GM12878 (cell line): ENCODE measurements around the gene TFAP2E.

Source experiments
- CBX3 ChIP-seq: fragments of 200-600 bp; sonication (generic); IDR thresholded peaks from 2 replicates; pipeline ENCODE4 v1.6.1; 2016; ENCODE audit warnings: low read depth, borderline replicate concordance
- EZH2 ChIP-seq: IDR thresholded peaks from 2 replicates; pipeline ENCODE4 v1.6.1; 2012; ENCODE audit warnings: low read depth, mild to moderate bottlenecking, control low read depth, inconsistent platforms, low read length, borderline replicate concordance; ENCODE audit not compliant: control insufficient read depth
- GABPA ChIP-seq: IDR thresholded peaks from 2 replicates; pipeline ENCODE4 v1.6.1; 2014; ENCODE audit warnings: antibody characterized with exemption, low read depth, mild to moderate bottlenecking, inconsistent platforms
- POLR2A ChIP-seq: IDR thresholded peaks from 2 replicates; pipeline ENCODE4 v1.6.1; 2011; ENCODE audit warnings: low read depth, mild to moderate bottlenecking, low read length
- POLR2AphosphoS5 ChIP-seq: IDR thresholded peaks from 2 replicates; pipeline ENCODE4 v1.6.1; 2011; ENCODE audit warnings: mild to moderate bottlenecking, low read length, inconsistent platforms
- RAD21 ChIP-seq: IDR thresholded peaks from 2 replicates; pipeline ENCODE4 v1.6.1; 2011; ENCODE audit warnings: mild to moderate bottlenecking, low read depth, low read length, moderate library complexity; ENCODE audit not compliant: insufficient read depth
- TBL1XR1 ChIP-seq: IDR thresholded peaks from 2 replicates; pipeline ENCODE4 v1.6.1; 2012; ENCODE audit warnings: low read depth, low read length, improper control_type of control experiment
- YBX1 ChIP-seq: fragments of 450-650 bp; IDR thresholded peaks from 2 replicates; pipeline ENCODE4 v1.6.1; 2016; ENCODE audit warnings: antibody characterized with exemption
- TF ChIP-seq, protein P1 (sequence below), 3 experiments: IDR thresholded peaks in 2 of 3; conservative IDR thresholded peaks in 1 of 3; 2 replicates each; pipeline ENCODE4 v1.5.1; 2011; ENCODE audit warnings: low read depth in 3 of 3, low read length in 3 of 3, mild to moderate bottlenecking in 3 of 3, control low read depth in 2 of 3, moderate library complexity in 2 of 3, inconsistent platforms in 1 of 3, mixed read lengths in 1 of 3; ENCODE audit not compliant: control insufficient read depth in 2 of 3, insufficient read depth in 1 of 3; ENCODE audit errors: extremely low read depth in 1 of 3

DNA sequence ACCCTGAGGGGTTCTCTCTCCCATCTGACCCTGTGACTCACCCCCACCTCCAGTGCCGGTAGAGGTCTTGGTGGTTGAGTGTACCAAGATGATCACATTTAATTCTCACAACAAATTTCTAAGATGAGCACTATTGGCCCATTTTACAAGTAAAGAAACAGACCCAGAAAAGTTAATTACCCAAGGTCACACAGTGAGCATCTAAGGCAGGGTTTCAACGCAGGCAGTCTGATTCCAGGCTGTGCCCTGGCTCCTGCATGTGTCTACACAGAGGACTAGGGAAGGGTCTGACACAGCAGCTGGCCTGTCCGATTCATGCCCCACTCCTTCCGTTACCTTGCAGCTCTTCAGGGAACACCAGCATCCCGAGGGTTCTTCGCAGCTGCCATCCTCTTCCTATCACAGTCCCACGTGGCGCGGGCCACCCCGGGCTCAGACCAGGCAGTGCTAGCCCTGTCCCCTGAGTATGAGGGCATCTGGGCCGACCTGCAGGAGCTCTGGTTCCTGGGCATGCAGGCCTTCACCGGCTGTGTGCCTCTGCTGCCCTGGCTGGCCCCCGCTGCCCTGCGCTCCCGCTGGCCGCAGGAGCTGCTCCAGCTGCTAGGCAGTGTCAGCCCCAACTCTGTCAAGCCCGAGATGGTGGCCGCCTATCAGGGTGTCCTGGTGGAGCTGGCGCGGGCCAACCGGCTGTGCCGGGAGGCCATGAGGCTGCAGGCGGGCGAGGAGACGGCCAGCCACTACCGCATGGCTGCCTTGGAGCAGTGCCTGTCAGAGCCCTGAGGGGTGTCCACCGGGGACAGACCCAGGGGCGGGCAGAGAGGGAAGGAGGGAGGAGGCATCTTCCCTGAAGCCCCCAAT, 8.0 kb upstream of the TFAP2E start:
- TF ChIP-seq TBL1XR1 = no peak
- TF ChIP-seq, protein P1, sequence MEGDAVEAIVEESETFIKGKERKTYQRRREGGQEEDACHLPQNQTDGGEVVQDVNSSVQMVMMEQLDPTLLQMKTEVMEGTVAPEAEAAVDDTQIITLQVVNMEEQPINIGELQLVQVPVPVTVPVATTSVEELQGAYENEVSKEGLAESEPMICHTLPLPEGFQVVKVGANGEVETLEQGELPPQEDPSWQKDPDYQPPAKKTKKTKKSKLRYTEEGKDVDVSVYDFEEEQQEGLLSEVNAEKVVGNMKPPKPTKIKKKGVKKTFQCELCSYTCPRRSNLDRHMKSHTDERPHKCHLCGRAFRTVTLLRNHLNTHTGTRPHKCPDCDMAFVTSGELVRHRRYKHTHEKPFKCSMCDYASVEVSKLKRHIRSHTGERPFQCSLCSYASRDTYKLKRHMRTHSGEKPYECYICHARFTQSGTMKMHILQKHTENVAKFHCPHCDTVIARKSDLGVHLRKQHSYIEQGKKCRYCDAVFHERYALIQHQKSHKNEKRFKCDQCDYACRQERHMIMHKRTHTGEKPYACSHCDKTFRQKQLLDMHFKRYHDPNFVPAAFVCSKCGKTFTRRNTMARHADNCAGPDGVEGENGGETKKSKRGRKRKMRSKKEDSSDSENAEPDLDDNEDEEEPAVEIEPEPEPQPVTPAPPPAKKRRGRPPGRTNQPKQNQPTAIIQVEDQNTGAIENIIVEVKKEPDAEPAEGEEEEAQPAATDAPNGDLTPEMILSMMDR (IDR thresholded peaks at IDR 0.05 in 2 of 3, conservative IDR thresholded peaks at IDR 0.05 in 1 of 3; ENCODE audit: control insufficient read depth in 2 of 3, extremely low read depth in 1 of 3, insufficient read depth in 1 of 3, low read depth in 3 of 3, low read length in 3 of 3) = no peak
- TF ChIP-seq CBX3 = no peak
- no peak for TF ChIP-seq RAD21
- no peak for TF ChIP-seq GABPA
- no peak for TF ChIP-seq EZH2
- TF ChIP-seq YBX1 = no peak
- TF ChIP-seq POLR2AphosphoS5 = no peak
- TF ChIP-seq POLR2A = no peak; the same call in 1 of the 2 replicates
